Neuronal stem cell (in vitro differentiated cells): Measurements from ENCODE around the gene PDZD4.

ENCODE experiments used
- DNase-seq: peaks from one replicate; pipeline ENCODE4 v3.0.0-alpha.2; 2013; ENCODE audit warnings: low spot score
- H2AFZ ChIP-seq: one replicate; pipeline ENCODE4 v1.6.1; 2013; ENCODE audit warnings: mild to moderate bottlenecking, low read length, inconsistent platforms
- H2AK5ac ChIP-seq: 2 replicates; pipeline ENCODE4 v1.6.1; 2013; ENCODE audit warnings: low read depth, mild to moderate bottlenecking, inconsistent platforms, low read length, moderate library complexity, mixed read lengths
- H2BK120ac ChIP-seq: 2 replicates; pipeline ENCODE4 v1.6.1; 2013; ENCODE audit warnings: low read depth, mild to moderate bottlenecking, inconsistent platforms, low read length, moderate library complexity, mixed read lengths
- H2BK12ac ChIP-seq: one replicate; pipeline ENCODE4 v1.6.1; 2013; ENCODE audit warnings: low read length, inconsistent platforms
- H2BK15ac ChIP-seq: 2 replicates; pipeline ENCODE4 v1.6.1; 2013; ENCODE audit warnings: mild to moderate bottlenecking, low read length, inconsistent platforms, mixed read lengths
- H2BK5ac ChIP-seq: one replicate; pipeline ENCODE4 v1.6.1; 2013; ENCODE audit warnings: inconsistent platforms, mild to moderate bottlenecking, low read length, moderate library complexity
- H3K14ac ChIP-seq: one replicate; pipeline ENCODE4 v1.6.1; 2013; ENCODE audit warnings: low read length, inconsistent platforms
- H3K18ac ChIP-seq: 2 replicates; pipeline ENCODE4 v1.6.1; 2013; ENCODE audit warnings: low read length, inconsistent platforms
- H3K23ac ChIP-seq: 2 replicates; pipeline ENCODE4 v1.6.1; 2013; ENCODE audit warnings: low read depth, mild to moderate bottlenecking, mixed read lengths, low read length, inconsistent platforms; ENCODE audit not compliant: poor library complexity
- H3K27ac ChIP-seq: replicated peaks from 3 replicates; pipeline ENCODE4 v1.5.1; 2013; ENCODE audit warnings: low read length, inconsistent platforms
- H3K27me3 ChIP-seq, 3 experiments: 2 replicates each; pipeline ENCODE4 v1.6.1; 2013; ENCODE audit warnings: low read length in 3 of 3, mild to moderate bottlenecking in 2 of 3, inconsistent platforms in 1 of 3, low read depth in 1 of 3, mixed read lengths in 1 of 3, moderate library complexity in 1 of 3; ENCODE audit not compliant: control insufficient read depth in 3 of 3, insufficient read depth in 3 of 3
- H3K36me3 ChIP-seq, 2 donors: replicated peaks in 1 of 2; 2 replicates each; pipeline ENCODE4 v1.6.1; 2013; ENCODE audit warnings: low read length in 2 of 2; ENCODE audit not compliant: control insufficient read depth in 2 of 2, insufficient read depth in 2 of 2
- H3K4ac ChIP-seq: 2 replicates; pipeline ENCODE4 v1.6.1; 2013; ENCODE audit warnings: inconsistent platforms, mild to moderate bottlenecking, low read length, moderate library complexity
- H3K4me1 ChIP-seq, 2 donors: 1 replicate in 1 of 2; 2 replicates in 1 of 2; pipeline ENCODE4 v1.6.1; 2013; ENCODE audit warnings: low read length in 2 of 2, low read depth in 1 of 2; ENCODE audit not compliant: control insufficient read depth in 2 of 2, insufficient read depth in 1 of 2
- H3K4me2 ChIP-seq: one replicate; pipeline ENCODE4 v1.6.1; 2013; ENCODE audit warnings: mild to moderate bottlenecking, low read length, inconsistent platforms; ENCODE audit not compliant: insufficient read depth, poor library complexity, severe bottlenecking
- H3K4me3 ChIP-seq, 2 donors: 2 replicates each; pipeline ENCODE4 v1.5.1; 2013; ENCODE audit warnings: low read length in 2 of 2, mild to moderate bottlenecking in 2 of 2, inconsistent platforms in 1 of 2, moderate library complexity in 1 of 2
- H3K79me1 ChIP-seq: one replicate; pipeline ENCODE4 v1.6.1; 2013; ENCODE audit warnings: low read depth, mild to moderate bottlenecking, inconsistent platforms, low read length, moderate library complexity
- H3K9ac ChIP-seq: one replicate; pipeline ENCODE4 v1.6.1; 2013; ENCODE audit warnings: mild to moderate bottlenecking, low read depth, low read length, inconsistent platforms; ENCODE audit not compliant: poor library complexity
- H3K9me3 ChIP-seq, 2 donors: replicated peaks in 1 of 2; 2 replicates each; pipeline versions ENCODE3 to v1.6.1; 2013; ENCODE audit warnings: low read length in 2 of 2, mild to moderate bottlenecking in 2 of 2, inconsistent platforms in 1 of 2, low read depth in 1 of 2, mixed read lengths in 1 of 2, moderate library complexity in 1 of 2; ENCODE audit not compliant: control insufficient read depth in 2 of 2, insufficient read depth in 1 of 2
- H4K8ac ChIP-seq: one replicate; pipeline ENCODE4 v1.6.1; 2013; ENCODE audit warnings: low read depth, mild to moderate bottlenecking, inconsistent platforms, low read length, moderate library complexity
- H4K91ac ChIP-seq: one replicate; pipeline ENCODE4 v1.6.1; 2013; ENCODE audit warnings: low read length, low read depth, mild to moderate bottlenecking, inconsistent platforms; ENCODE audit not compliant: poor library complexity
- WGBS, 2 donors: extraction: QIAGEN DNeasy Blood & Tissue Kit; methylation state at CpG; one replicate each; pipeline ENCODE4 v1.1.7; 2013; ENCODE audit warnings: missing lambda C conversion rate in 2 of 2, mixed read lengths in 1 of 2; ENCODE audit not compliant: insufficient read length in 2 of 2, insufficient replicate concordance in 1 of 2; ENCODE audit errors: extremely low coverage in 2 of 2; 5-methylcytosine and 5-hydroxymethylcytosine counted together

The PDZD4 gene

DNA sequence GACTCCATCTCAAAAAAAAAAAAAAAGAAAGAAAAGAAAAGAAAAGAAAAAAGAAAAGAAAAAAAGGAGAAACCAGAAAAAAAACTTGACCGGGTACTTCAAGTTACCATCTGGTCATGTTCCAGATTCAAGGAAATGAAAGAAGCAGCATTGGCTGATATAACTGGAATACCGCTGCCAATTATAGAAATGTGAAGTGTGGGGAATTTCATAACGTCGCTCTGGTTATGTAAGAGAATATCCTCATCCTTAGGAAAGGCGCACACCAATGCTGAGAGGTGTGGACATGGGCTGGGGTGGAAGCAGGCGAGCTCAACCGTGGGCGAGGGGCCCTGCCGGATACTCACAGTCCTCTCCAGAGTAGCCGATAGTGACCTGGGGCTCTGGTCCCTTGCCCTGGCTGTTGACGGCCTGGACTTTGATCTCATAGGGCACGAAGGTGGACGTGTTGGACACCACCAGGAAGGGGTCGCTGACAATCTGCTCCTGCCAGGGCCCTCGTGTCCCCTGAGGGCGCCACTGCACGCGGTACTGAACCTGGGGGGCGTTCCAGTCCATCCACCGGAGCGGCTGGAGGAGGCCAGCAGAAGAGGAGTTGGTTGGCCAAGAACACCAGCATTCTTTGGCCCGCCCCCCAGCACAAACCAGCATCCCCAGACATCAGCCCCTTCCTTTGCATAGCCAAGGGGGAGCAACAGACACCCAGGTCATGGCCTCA, 36.1 kb upstream of the PDZD4 start:
- peaks cover 0 to 15% (median 0%) of the 10 kb centered on the region in 3 experiments for H3K27me3 ChIP-seq
- H4K8ac ChIP-seq, result no peak overlapping the region
- H3K4me1 ChIP-seq, result peaks cover 1 to 11% of the 10 kb centered on the region in 2 donors
- no peak overlapping the region for H4K91ac ChIP-seq
- H2AK5ac ChIP-seq, result no peak overlapping the region
- no peaks in the 10 kb centered on the region for H3K79me1 ChIP-seq
- H3K9ac ChIP-seq, result no peak overlapping the region
- H3K23ac ChIP-seq, result no peak overlapping the region
- no peak overlapping the region for H3K18ac ChIP-seq
- H3K36me3 ChIP-seq, result peaks cover 0 to 46% of the 10 kb centered on the region in 2 donors
- no CpG with 5 or more reads among the region's 22 CpGs for WGBS, 2 donors
- no peak overlapping the region for H3K4ac ChIP-seq
- no peak overlapping the region for H3K4me2 ChIP-seq
- no peak for DNase-seq
- no peak overlapping the region for H2AFZ ChIP-seq
- H2BK15ac ChIP-seq, result no peak overlapping the region
- no peak overlapping the region for H3K14ac ChIP-seq
- H2BK5ac ChIP-seq, result no peak overlapping the region
- H2BK120ac ChIP-seq, result no peak overlapping the region
- H3K4me3 ChIP-seq, result no peak overlapping the region
- H2BK12ac ChIP-seq, result no peak overlapping the region
- no peak overlapping the region for H3K27ac ChIP-seq
- no peaks in the 10 kb centered on the region for H3K9me3 ChIP-seq

- Histone ChIP-seq H2BK15ac (no peak overlapping the region), H3K18ac (no peak overlapping the region), H3K4ac (no peak overlapping the region), H3K14ac (no peak overlapping the region), H2BK5ac (no peak overlapping the region), H3K9ac (no peak overlapping the region), H2BK120ac (no peak overlapping the region), H3K23ac (no peak overlapping the region), H2BK12ac (no peak overlapping the region), H3K27ac (no peak overlapping the region), H2AK5ac (no peak overlapping the region), H3K79me1 (no peaks in the 10 kb centered on the region), H3K4me3 (no peak overlapping the region), H4K8ac (no peak overlapping the region), H2AFZ (no peak overlapping the region), H4K91ac (no peak overlapping the region), H3K9me3 (no peaks in the 10 kb centered on the region), H3K4me2 (no peak overlapping the region), H3K4me1 (peaks cover 0 to 10% of the 10 kb centered on the region in 2 donors), H3K36me3 (peaks cover 0 to 46% of the 10 kb centered on the region in 2 donors), H3K27me3 (peaks cover 0 to 20% (median 0%) of the 10 kb centered on the region in 3 experiments)
- WGBS, 2 donors, result no CpG with 5 or more reads among the region's 9 CpGs
- no peak for DNase-seq
These were observed 35.3 kb upstream of the PDZD4 start for GRCh38 chrX:153865685-153866084.

- DNase-seq, result no peak
- peaks cover 0 to 10% of the 10 kb centered on the region in 2 donors for H3K4me1 ChIP-seq
- H2BK15ac ChIP-seq, result no peak overlapping the region
- H3K18ac ChIP-seq, result no peak overlapping the region
- H3K4me2 ChIP-seq, result no peak overlapping the region
- H3K9me3 ChIP-seq, result no peaks in the 10 kb centered on the region
- no peak overlapping the region for H4K8ac ChIP-seq
- no peak overlapping the region for H4K91ac ChIP-seq
- H3K27me3 ChIP-seq, result peaks cover 0 to 20% (median 0%) of the 10 kb centered on the region in 3 experiments
- no peak overlapping the region for H2BK120ac ChIP-seq
- no peak overlapping the region for H3K4ac ChIP-seq
- H3K4me3 ChIP-seq, result no peak overlapping the region
- no peak overlapping the region for H3K14ac ChIP-seq
- no peak overlapping the region for H2AFZ ChIP-seq
- H3K23ac ChIP-seq, result no peak overlapping the region
- no peak overlapping the region for H3K27ac ChIP-seq
- H3K79me1 ChIP-seq, result no peaks in the 10 kb centered on the region
- no peak overlapping the region for H2BK5ac ChIP-seq
- H2AK5ac ChIP-seq, result no peak overlapping the region
- no peak overlapping the region for H2BK12ac ChIP-seq
- no CpG with 5 or more reads among the region's 11 CpGs for WGBS, 2 donors
- peaks cover 0 to 46% of the 10 kb centered on the region in 2 donors for H3K36me3 ChIP-seq
- H3K9ac ChIP-seq, result no peak overlapping the region
These were observed 34.9 kb upstream of the PDZD4 start for GRCh38 chrX:153865321-153865580.

DNA sequence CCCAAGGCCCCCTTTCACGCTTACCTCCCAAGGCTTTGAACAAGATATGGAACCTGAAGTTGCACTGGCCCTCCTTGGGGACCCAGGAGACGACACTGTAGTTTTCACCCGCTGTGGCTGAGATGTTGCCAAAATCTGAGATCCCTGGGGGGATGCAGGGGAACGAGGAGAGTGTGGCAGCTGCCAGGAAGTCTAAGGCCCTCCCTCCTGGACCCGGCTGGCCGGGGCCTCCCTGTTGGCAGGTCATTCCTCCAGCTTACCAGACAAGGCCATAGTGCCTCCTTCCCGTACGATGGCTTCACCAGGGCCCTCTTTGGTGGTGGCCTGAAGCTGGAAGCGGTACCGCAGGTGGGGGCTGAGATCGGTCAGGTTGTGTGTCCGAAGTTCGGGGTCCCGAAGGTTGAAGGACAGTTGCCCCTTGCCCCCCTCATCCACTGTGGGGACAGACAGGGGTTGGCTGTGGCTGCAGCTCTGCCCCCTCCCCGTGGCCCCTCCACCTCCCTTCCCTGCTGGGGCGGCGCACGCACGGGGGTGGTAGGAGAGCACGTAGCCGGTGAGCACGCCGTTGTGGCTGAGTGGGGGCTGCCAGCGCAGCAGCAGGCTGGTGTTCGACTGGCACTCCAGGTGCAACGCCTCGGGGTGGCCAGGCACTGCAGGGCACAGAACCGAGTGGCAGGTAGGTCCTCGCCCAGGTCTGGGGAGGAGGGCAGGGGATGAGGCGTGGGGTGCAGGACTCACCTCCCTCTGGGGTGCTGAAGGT, 34.4 kb upstream of the PDZD4 start:
- Histone ChIP-seq H3K4ac (no peak overlapping the region), H3K14ac (no peak overlapping the region), H3K79me1 (no peaks in the 10 kb centered on the region), H4K8ac (no peak overlapping the region), H3K23ac (no peak overlapping the region), H3K4me2 (no peak overlapping the region), H3K4me3 (no peak overlapping the region), H2AFZ (no peak overlapping the region), H3K18ac (no peak overlapping the region), H2BK15ac (no peak overlapping the region), H2BK5ac (no peak overlapping the region), H3K27ac (no peak overlapping the region), H3K27me3 (peaks cover 0 to 23% (median 0%) of the 10 kb centered on the region in 3 experiments), H3K9ac (no peak overlapping the region), H2AK5ac (peak overlapping the region; percentile 46), H2BK12ac (no peak overlapping the region), H4K91ac (no peak overlapping the region), H3K36me3 (peaks cover 0 to 42% of the 10 kb centered on the region in 2 donors), H3K9me3 (no peaks in the 10 kb centered on the region), H2BK120ac (no peak overlapping the region), H3K4me1 (peaks cover 0 to 10% of the 10 kb centered on the region in 2 donors)
- no CpG with 5 or more reads among the region's 30 CpGs for WGBS, 2 donors
- no peak for DNase-seq
